Stimulated activated CD4-positive, alpha-beta T cell treated with anti-CD3 and anti-CD28 coated beads, TNF-alpha, amount 100 ng/mL, for 24 hours (primary cell): ENCODE data around the gene TRAPPC3.
"Not testable (repeated sequence)": the region's sequence is repeated elsewhere in the genome, so short reads cannot be mapped to it uniquely, and the experiment has no call there.

Experiments used
- DNase-seq, 3 experiments: peaks; one replicate each; pipeline ENCODE4 v3.0.0-alpha.2; 2020; ENCODE audit warnings: low read depth in 3 of 3

TRAPPC3 gene

GRCh38 chr1:36166938-36167905 is 17.9 kb upstream of the TRAPPC3 start:
- DNase-seq: no peak

- no peak for DNase-seq
These were observed 16.9 kb upstream of the TRAPPC3 start for GRCh38 chr1:36166136-36166535.

GRCh38 chr1:36165145-36165544 is 15.9 kb upstream of the TRAPPC3 start:
- no peak for DNase-seq

- no peak for DNase-seq
These were observed 15.1 kb upstream of the TRAPPC3 start for GRCh38 chr1:36164361-36164760.

GRCh38 chr1:36163426-36163825 is 14.1 kb upstream of the TRAPPC3 start:
- no peak for DNase-seq

- DNase-seq: no peak
These were observed 13.5 kb upstream of the TRAPPC3 start for GRCh38 chr1:36162680-36163239.

GRCh38 chr1:36161641-36162531 is 12.6 kb upstream of the TRAPPC3 start:
- no peak for DNase-seq

- peak in 2 of 3 experiments; percentile 40 to 73 for DNase-seq
These were observed 11.7 kb upstream of the TRAPPC3 start for GRCh38 chr1:36160949-36161485.

- no peak for DNase-seq
These were observed 11.2 kb upstream of the TRAPPC3 start for GRCh38 chr1:36160388-36160948.

GRCh38 chr1:36159614-36160387 is 10.5 kb upstream of the TRAPPC3 start:
- no peak for DNase-seq

GRCh38 chr1:36158827-36159252 is 9.6 kb upstream of the TRAPPC3 start:
- not testable (repeated sequence) for DNase-seq

GRCh38 chr1:36157973-36158826 is 8.9 kb upstream of the TRAPPC3 start:
- no peak for DNase-seq

- DNase-seq: no peak
These were observed 8.0 kb upstream of the TRAPPC3 start for GRCh38 chr1:36157115-36157903.

- DNase-seq: peak in 1 of 3 experiments; percentile 66
These were observed 7.2 kb upstream of the TRAPPC3 start for GRCh38 chr1:36156329-36157114.

GRCh38 chr1:36155408-36156328 is 6.4 kb upstream of the TRAPPC3 start, which contains the start of gene MAP7D1:
TSS of gene MAP7D1 (plus strand) at chr1:36156160. CDS start at chr1:36156418, 258 bp downstream.
- DNase-seq: peak; percentile 66 to 84 (median 66)

- DNase-seq: no peak
These were observed 5.6 kb upstream of the TRAPPC3 start for GRCh38 chr1:36154765-36155407.
